NCI-H510A treated with DMSO at 0.1 percent for 48 hours (cell line): ENCODE data around the gene IFNL2.

Source experiments
- DNase-seq: peaks from one replicate; lab custom pipeline; 2025; lab: John Stamatoyannopoulos, UW

IFNL2 gene

GRCh38 chr19:39318071-39318470 is 49.9 kb downstream of the IFNL2 start:
- no peak for DNase-seq

DNA sequence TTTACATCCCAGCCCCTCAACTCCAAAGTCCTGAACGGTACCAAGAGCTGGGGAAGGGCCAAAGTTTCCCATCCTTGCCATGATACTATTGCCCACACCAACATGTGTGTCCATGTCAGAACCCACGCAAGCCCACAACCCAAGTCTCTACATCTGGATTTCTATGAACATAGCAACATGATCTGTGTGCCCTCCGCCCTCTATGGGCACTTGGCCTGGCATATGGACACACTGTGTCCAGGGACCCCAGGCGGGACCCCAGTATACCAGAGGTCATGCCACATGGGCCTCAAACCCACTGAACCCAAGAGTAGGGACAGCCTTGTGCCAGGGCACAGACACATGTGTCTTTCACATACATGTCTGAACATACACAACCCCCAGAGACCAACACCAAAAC is 50.5 kb downstream of the IFNL2 start:
- no peak for DNase-seq

DNA sequence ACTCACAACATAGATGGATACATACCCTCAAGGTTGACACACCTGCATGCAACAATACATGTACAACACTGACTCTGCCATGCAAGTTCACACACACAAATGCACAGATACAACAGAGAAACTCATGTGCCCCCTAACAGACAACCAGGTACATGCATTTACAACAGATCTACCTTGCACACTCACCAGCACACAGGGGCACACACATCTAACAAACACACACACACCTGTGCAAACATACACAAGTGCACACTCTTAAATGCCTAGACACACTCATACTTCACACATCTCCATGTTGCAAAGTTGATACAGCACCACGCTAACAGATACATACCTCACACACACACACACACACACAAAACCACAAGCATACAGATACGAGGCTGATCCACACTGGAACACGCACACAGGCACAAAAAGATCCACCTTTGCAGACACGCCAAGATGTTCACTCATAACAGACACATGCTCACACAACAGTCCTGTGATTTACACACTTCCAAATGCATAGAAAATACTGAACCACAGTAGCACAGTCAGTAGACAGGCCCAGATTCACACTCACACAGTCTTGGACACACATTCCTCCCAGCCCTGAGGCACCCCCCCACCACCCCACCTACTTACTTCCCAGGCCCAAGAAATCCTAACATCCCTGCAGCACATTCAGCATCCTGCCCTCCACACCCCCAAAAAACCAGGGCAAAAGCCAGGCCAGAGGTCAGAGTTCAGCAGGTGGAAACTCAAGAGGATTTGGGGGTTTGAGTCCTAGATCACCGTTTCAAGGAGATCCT is 51.1 kb downstream of the IFNL2 start:
- no peak for DNase-seq
